Uterus (tissue), 2 donors: Measurements from ENCODE around the gene HMX1.

Source experiments
- POLR2A ChIP-seq, 2 donors: fragments of 450-650 bp; IDR thresholded peaks; one replicate each; pipeline ENCODE4 v1.6.1; 2016; ENCODE audit warnings: antibody characterized with exemption in 2 of 2, mild to moderate bottlenecking in 1 of 2, moderate library complexity in 1 of 2
- TF ChIP-seq, protein P1 (sequence below), 4 experiments: fragments of 200-600 bp in 2 of 4; fragments of 450-650 bp in 2 of 4; sonication (generic) in 2 of 4; IDR thresholded peaks; one replicate each; pipeline ENCODE4 v1.5.1; 2016 to 2019; ENCODE audit warnings: antibody characterized with exemption in 4 of 4, mild to moderate bottlenecking in 2 of 4, moderate library complexity in 1 of 4

- TF ChIP-seq, protein P1, sequence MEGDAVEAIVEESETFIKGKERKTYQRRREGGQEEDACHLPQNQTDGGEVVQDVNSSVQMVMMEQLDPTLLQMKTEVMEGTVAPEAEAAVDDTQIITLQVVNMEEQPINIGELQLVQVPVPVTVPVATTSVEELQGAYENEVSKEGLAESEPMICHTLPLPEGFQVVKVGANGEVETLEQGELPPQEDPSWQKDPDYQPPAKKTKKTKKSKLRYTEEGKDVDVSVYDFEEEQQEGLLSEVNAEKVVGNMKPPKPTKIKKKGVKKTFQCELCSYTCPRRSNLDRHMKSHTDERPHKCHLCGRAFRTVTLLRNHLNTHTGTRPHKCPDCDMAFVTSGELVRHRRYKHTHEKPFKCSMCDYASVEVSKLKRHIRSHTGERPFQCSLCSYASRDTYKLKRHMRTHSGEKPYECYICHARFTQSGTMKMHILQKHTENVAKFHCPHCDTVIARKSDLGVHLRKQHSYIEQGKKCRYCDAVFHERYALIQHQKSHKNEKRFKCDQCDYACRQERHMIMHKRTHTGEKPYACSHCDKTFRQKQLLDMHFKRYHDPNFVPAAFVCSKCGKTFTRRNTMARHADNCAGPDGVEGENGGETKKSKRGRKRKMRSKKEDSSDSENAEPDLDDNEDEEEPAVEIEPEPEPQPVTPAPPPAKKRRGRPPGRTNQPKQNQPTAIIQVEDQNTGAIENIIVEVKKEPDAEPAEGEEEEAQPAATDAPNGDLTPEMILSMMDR (IDR thresholded peaks at IDR 0.05), result no peak
- TF ChIP-seq POLR2A (IDR thresholded peaks at IDR 0.05), result no peak
Measured at GRCh38 chr4:8876982-8877779, 5.5 kb upstream of the HMX1 start.
